Dermis blood vessel endothelial cell (primary cell): ENCODE results near the gene ATXN7L2. TPM values are rescaled to one million over a fixed set of nuclear protein-coding genes. Genes with fewer than 3 reads are reported as not detected.
A peak's percentile ranks its signal among the peaks of the same experiment; 100 is the strongest.

Source experiments
- DNase-seq: peaks from one replicate; pipeline ENCODE4 v3.0.0; 2010
- total RNA-seq: library from RNA; depleted of rRNA; stranded (reverse); fragments of >200 nt; gene quantifications from 2 replicates; pipeline ENCODE4 v1.2.3, GENCODE V29; 2014

ATXN7L2 gene
- total RNA-seq, 1 donor from 2014 or later: 1.5 TPM

GRCh38 chr1:109528712-109529111 is 45.0 kb downstream of the ATXN7L2 start:
- DNase-seq: no peak

DNA sequence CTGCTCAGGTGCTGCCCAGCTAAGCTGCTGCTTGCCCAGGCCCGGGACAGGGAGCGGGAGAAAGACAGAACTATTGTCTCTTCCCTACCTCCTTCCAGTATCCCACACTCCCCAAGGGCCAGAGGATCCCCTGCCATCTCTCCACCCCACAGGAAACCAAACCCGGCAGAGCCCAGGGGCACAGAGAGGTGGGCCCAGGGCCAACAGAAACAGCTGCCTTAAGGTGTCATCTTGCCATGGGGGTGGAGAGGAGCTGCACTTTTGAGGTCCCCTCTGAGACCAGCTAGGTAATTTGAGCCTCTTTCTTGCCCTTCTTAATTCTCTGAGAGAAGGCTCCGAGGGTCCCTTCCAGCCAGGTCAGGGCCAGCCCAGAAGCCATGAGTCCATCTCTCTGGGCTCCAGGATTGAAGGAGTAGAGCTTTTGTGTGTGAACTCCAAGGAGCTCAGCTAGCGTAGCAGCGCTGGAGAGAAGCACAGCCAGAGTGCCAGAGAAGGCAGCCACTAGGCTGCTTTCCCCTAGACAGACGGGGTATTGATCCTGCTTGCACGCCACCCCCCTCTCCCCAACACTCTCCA is 46.3 kb downstream of the ATXN7L2 start:
- no peak for DNase-seq

- no peak for DNase-seq
Observed at GRCh38 chr1:109530457-109531087, 46.9 kb downstream of the ATXN7L2 start.

DNA sequence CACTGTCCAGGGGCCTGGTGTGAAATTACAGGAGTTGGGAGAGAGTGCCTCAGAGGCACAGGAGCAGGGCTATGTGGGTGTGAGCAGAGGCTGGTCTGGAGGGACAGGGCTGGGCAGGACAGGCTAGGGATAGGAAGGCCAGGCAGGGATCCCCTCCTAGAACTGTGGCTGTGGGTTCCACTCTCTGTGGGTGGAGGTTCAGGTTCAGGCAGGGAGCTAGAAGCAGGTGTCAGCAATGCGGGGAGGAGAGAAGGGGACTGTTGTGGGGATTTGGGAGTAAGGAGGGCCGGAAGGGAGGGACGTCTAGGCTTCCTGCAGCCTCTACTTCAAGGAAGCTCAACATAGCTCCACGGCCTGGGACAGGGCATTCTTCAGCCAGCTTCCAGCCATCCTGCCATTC is 47.7 kb downstream of the ATXN7L2 start:
- no peak for DNase-seq

DNA sequence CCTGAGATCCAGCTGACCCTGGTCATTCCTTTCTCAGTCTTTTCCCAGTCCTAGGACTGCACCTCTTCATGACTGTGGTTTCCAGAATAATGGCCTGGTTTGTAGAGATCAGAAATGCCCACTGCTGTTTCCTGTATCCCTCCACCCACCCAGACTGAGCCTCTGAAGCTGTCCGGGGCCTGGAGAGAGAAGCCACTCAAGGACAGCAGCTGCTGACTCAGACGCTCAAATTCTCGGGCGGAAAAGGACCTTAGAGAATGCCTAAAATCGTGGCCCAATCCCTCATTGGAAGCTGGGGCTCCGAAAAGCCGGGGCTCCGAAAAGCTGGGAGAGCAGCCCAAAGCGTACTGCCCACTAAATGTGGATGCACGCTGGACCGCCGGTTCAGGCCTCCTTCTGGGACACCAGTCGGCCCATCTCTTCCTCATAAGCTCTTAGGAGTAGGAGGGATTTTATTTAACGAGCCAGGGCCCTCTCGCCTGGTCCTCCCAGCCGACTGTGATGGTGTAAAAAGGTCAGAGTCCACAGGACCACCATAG is 48.2 kb downstream of the ATXN7L2 start:
- DNase-seq: no peak

GRCh38 chr1:109532365-109533136 is 48.8 kb downstream of the ATXN7L2 start:
- peak; percentile 81 for DNase-seq

GRCh38 chr1:109534307-109534858 is 50.7 kb downstream of the ATXN7L2 start:
- DNase-seq: no peak

GRCh38 chr1:109535481-109535880 is 51.8 kb downstream of the ATXN7L2 start:
- DNase-seq: no peak

DNA sequence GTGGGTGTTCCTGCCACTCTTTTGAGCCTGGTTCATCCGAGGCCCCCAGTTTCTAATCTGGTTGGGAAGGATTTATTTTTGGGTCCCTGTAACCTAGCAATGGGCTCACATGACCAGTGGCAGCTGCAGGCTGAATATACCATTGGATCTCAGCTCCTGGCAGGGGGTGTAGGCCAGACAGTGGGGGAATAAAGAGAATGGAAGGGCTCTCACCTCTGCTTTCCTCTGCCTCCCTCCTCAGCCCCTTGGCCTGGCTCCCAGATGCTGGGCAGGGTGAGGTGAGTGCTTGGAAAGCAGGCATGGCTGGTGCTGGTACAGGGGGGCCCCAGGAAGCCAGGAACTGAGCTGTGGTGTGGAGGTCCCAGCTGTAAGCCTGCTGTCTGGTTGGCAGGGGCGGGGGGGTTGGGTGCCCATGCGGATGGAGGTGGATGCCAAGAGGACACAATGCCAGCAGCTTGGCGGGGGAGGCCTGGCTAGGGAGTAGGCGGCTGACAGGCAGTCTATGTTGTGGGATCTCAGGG is 52.3 kb downstream of the ATXN7L2 start:
- DNase-seq: no peak

DNA sequence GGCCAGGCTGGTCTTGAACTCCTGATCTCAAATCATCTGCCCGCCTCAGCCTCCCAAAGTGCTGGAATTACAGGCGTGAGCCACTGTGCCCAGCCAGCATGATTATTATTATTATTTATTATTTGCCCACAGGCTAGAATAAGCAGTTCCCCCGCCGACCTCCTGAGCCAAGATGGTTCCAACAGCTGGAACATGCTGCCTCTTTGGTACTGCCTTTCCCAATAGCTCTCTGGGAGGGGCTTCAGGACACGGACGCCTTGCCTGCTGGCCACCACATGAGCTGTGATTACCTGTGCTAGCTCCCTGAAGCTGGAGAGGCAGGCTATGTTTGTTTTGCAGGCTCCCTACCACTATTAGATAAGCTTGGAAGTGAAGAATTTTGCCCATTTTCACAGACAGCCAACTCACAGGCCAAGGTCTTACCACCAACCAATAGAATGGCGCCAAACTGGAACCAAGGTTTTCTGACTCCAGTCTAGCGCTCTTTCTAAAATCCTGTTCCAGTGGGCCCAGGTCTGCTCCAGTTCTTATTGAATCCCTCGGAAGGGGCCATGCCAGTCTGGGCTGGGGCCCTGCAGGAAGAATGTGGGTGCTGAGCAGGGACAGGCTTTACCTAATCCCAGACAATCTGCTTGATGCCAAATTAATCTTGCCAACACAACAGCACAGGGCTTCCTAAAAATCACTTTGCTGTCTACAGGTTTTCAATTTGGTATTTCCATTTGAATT is 53.9 kb downstream of the ATXN7L2 start:
- no peak for DNase-seq

DNA sequence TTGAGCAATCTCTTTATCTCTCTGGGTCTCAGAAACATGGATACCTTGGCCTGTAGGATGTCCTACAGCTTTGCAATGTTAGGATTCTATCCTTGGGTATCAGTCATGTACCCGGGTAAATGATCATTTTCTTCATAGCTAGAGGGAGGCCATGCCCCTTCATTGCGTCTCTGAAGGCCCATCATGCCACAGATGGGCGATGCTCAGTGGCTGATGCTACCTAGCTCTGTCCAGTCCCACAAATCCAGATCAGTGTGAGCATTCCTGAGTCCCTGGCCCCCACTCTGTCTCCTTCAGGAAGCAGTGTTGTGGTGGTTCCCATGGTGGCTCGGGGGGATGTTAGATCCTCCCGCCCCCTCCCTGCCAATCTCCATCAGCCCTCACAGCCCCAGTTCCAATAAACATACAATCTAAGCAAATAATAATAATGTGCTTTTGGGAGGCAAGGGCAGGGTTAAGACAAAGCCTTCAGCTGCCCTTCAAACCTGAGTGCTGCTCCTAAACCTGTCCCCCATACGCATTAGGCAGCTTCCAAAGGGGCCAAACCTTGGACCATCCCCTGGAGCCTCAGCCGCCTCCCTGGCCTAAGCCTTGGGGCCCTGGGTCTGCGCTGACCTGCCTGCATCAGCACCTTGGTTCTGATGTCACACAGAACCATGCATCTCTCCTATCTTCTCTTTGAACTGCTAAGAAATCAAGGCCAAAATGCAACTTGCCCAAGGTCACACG is 55.3 kb downstream of the ATXN7L2 start:
- DNase-seq: no peak

GRCh38 chr1:109539676-109540075 is 56.0 kb downstream of the ATXN7L2 start, which contains the start of gene GPR61:
Gene GPR61, plus strand, starts transcription at chr1:109539872. Its CDS starts 3,151 bp downstream, at chr1:109543023.
- DNase-seq: no peak

- no peak for DNase-seq
Observed at GRCh38 chr1:109541102-109541501, 57.4 kb downstream of the ATXN7L2 start.

Other genes starting within 250 kb of the ATXN7L2 start
- 1.4 and 1.8 TPM in 2 replicates for gene CELSR2, start 234.4 kb upstream of the ATXN7L2 start, total RNA-seq
- gene PSRC1, start 200.8 kb upstream of the ATXN7L2 start, total RNA-seq: 1.0 and 8.4 TPM in 2 replicates
- gene MYBPHL, start 176.9 kb upstream of the ATXN7L2 start, total RNA-seq: not detected in 2 replicates
- gene SORT1, start 86.0 kb upstream of the ATXN7L2 start, total RNA-seq: 16.7 and 17.4 TPM in 2 replicates
- 45.3 and 55.1 TPM in 2 replicates for gene PSMA5, start 57.5 kb upstream of the ATXN7L2 start, total RNA-seq
- gene SYPL2, start 17.4 kb upstream of the ATXN7L2 start, total RNA-seq: under 0.01 TPM in 1 of 2 replicates, not detected in the other
- gene CYB561D1, start 10.2 kb downstream of the ATXN7L2 start, total RNA-seq: 6.5 and 7.5 TPM in 2 replicates
- gene AMIGO1, start 25.8 kb downstream of the ATXN7L2 start, total RNA-seq: 0.65 and 1.7 TPM in 2 replicates
- gene GPR61, start 56.0 kb downstream of the ATXN7L2 start, total RNA-seq: under 0.01 TPM in 1 of 2 replicates, not detected in the other
- gene GNAI3, start 64.7 kb downstream of the ATXN7L2 start, total RNA-seq: 16.3 and 22.9 TPM in 2 replicates
- gene GNAT2, start 135.7 kb downstream of the ATXN7L2 start, total RNA-seq: not detected in 2 replicates
- gene AMPD2, start 135.9 kb downstream of the ATXN7L2 start, total RNA-seq: 32.0 and 40.4 TPM in 2 replicates
- 1.5 and 2.7 TPM in 2 replicates for gene GSTM4, start 172.2 kb downstream of the ATXN7L2 start, total RNA-seq
- gene GSTM2, start 184.2 kb downstream of the ATXN7L2 start, total RNA-seq: 4.0 and 4.1 TPM in 2 replicates
- gene GSTM1, start 203.9 kb downstream of the ATXN7L2 start, total RNA-seq: 8.5 TPM in 1 of 2 replicates, not detected in the other
- under 0.01 TPM in 1 of 2 replicates, not detected in the other for gene GSTM5, start 228.3 kb downstream of the ATXN7L2 start, total RNA-seq